CD4-positive, alpha-beta T cell (primary cell): ENCODE results near the gene MRPL38. TPM values are rescaled to one million over a fixed set of nuclear protein-coding genes. Genes with fewer than 3 reads are reported as not detected.
"Not testable (repeated sequence)": the region's sequence is repeated elsewhere in the genome, so short reads cannot be mapped to it uniquely, and the experiment has no call there.

Source experiments
- ATAC-seq: fragments of 200-7000 bp; cut with Tn5 transposase; one replicate; pipeline ENCODE4 v1.10.0; 2022; ENCODE audit warnings: mild to moderate bottlenecking; ENCODE audit not compliant: poor library complexity
- CTCF ChIA-PET: fragments of 350-600 bp; sonication (Branson Sonifier 250); formaldehyde crosslinking; loops from one replicate; lab custom pipeline; 2021; ENCODE audit warnings: antibody characterized with exemption, inconsistent platforms; lab: Charles Lee
- POLR2A ChIA-PET: fragments of 350-600 bp; sonication (Branson Sonifier 250); formaldehyde crosslinking; loops from one replicate; lab custom pipeline; 2021; ENCODE audit warnings: antibody characterized with exemption, inconsistent platforms; lab: Charles Lee
- DNase-seq, 14 experiments: peaks; one replicate each; pipeline ENCODE4 v3.0.0-alpha.2; 2013 to 2020; ENCODE audit warnings: mixed read lengths in 2 of 14
- H3K27ac ChIP-seq, 2 donors: one replicate each; pipeline versions ENCODE4 v1.5.1 to v1.7.0; 2013; ENCODE audit warnings: low read length in 2 of 2, low read depth in 1 of 2, mild to moderate bottlenecking in 1 of 2
- H3K27me3 ChIP-seq, 2 experiments: 1 replicate in 1 of 2; 2 replicates in 1 of 2; pipeline versions ENCODE4 v1.6.1 to v1.7.0; 2013; ENCODE audit warnings: low read length in 2 of 2, control low read depth in 1 of 2, mild to moderate bottlenecking in 1 of 2, moderate library complexity in 1 of 2; ENCODE audit not compliant: insufficient read depth in 2 of 2, control insufficient read depth in 1 of 2
- H3K36me3 ChIP-seq: one replicate; pipeline ENCODE4 v1.6.1; 2013; ENCODE audit warnings: low read length, control low read depth; ENCODE audit not compliant: insufficient read depth
- H3K4me1 ChIP-seq: one replicate; pipeline ENCODE4 v1.6.1; 2013; ENCODE audit warnings: low read length, control low read depth; ENCODE audit not compliant: insufficient read depth
- H3K4me3 ChIP-seq: one replicate; pipeline ENCODE4 v1.5.1; 2013; ENCODE audit warnings: mild to moderate bottlenecking, low read length, moderate library complexity
- H3K9me3 ChIP-seq, 2 experiments: 1 replicate in 1 of 2; 2 replicates in 1 of 2; pipeline versions ENCODE4 v1.6.1 to v1.7.0; 2013; ENCODE audit warnings: low read length in 2 of 2, mild to moderate bottlenecking in 2 of 2, control low read depth in 1 of 2, moderate library complexity in 1 of 2; ENCODE audit not compliant: control insufficient read depth in 1 of 2, insufficient read depth in 1 of 2
- H3K27ac Mint-ChIP-seq: one replicate; pipeline ENCODE4 v1.8.0; 2020; ENCODE audit warnings: mixed read lengths
- H3K27me3 Mint-ChIP-seq: one replicate; pipeline ENCODE4 v1.8.0; 2021; ENCODE audit warnings: mixed read lengths
- H3K36me3 Mint-ChIP-seq: one replicate; pipeline ENCODE4 v1.8.0; 2021; ENCODE audit warnings: low read depth, mixed read lengths
- H3K4me1 Mint-ChIP-seq: one replicate; pipeline ENCODE4 v1.8.0; 2021; ENCODE audit warnings: low read depth, mixed read lengths
- H3K4me3 Mint-ChIP-seq: one replicate; pipeline ENCODE4 v1.8.0; 2020; ENCODE audit warnings: mild to moderate bottlenecking, mixed read lengths
- H3K9me3 Mint-ChIP-seq: one replicate; pipeline ENCODE4 v1.8.0; 2020; ENCODE audit warnings: mixed read lengths
- CTCF ChIP-seq: fragments of 200-600 bp; IDR thresholded peaks from one replicate; pipeline ENCODE4 v1.8.0; 2022; ENCODE audit warnings: antibody characterized with exemption, mild to moderate bottlenecking
- intact Hi-C, 2 experiments: fragments of 100-400 bp; cut with DNase I in 1 of 2; cut with micrococcal nuclease in 1 of 2; formaldehyde crosslinking; loops; one replicate each; pipeline versions ENCODE4 v1.15.1 to v1.9.0; 2023 to 2025; cut with DNase I, micrococcal nuclease
- total RNA-seq, 174 experiments: library from RNA in 2 of 174; stranded (reverse) in 2 of 174; gene quantifications; one replicate each; pipeline ENCODE4 v1.2.3 and lab custom pipeline; 2021 to 2026

Gene MRPL38
- total RNA-seq, 2 experiments from 2014 or later: 146 to 147 TPM

- ChIA-PET CTCF (interaction anchor here (1.1 to 1.9 kb wide), 4 partner anchors 11 to 31 kb away, joined by 3 to 16 read pairs (median 4); partner anchors contain the start of genes TRIM47, TRIM65 and UNC13D), POLR2A (interaction anchor here (0.9 to 1.6 kb wide), 5 partner anchors 10 to 89 kb away, joined by 3 to 22 read pairs (median 6); partner anchors contain the start of genes TRIM65 and WBP2)
- ATAC-seq, H3K4me3 ChIP-seq, intact Hi-C loops, DNase-seq, H3K9me3 ChIP-seq, H3K27ac ChIP-seq, H3K36me3 Mint-ChIP-seq, H3K4me3 Mint-ChIP-seq, H3K36me3 ChIP-seq, H3K27me3 ChIP-seq, H3K27me3 Mint-ChIP-seq, H3K9me3 Mint-ChIP-seq: not testable (repeated sequence)
- Mint-ChIP-seq H3K27ac (peak overlapping the region; percentile 77), H3K4me1 (peaks cover 27% of the 10 kb centered on the region)
- H3K4me1 ChIP-seq: peaks cover 34% of the 10 kb centered on the region
Measured at GRCh38 chr17:75865404-75866188, 39.1 kb downstream of the MRPL38 start.

GRCh38 chr17:75864887-75865286 is 39.8 kb downstream of the MRPL38 start:
- H3K36me3 ChIP-seq, intact Hi-C loops, H3K27me3 ChIP-seq, H3K4me3 ChIP-seq, H3K36me3 Mint-ChIP-seq, H3K4me3 Mint-ChIP-seq, H3K9me3 Mint-ChIP-seq, H3K27me3 Mint-ChIP-seq, H3K9me3 ChIP-seq: not testable (repeated sequence)
- H3K27ac ChIP-seq: peak overlapping the region; percentile 31 to 68
- peaks cover 25% of the 10 kb centered on the region for H3K4me1 Mint-ChIP-seq
- ChIA-PET CTCF (interaction anchor here (1.1 to 1.9 kb wide), 3 partner anchors 12 to 31 kb away, joined by 3 to 16 read pairs (median 5); partner anchors contain the start of genes TRIM47, TRIM65 and UNC13D), POLR2A (interaction anchor here (0.9 to 1.6 kb wide), 6 partner anchors 9 to 89 kb away, joined by 3 to 22 read pairs (median 6); partner anchors contain the start of genes TRIM65 and WBP2)
- ATAC-seq (peak; percentile 77), DNase-seq (peak in 2 of 14 experiments; percentile 61 to 74)
- peak overlapping the region; percentile 77 for H3K27ac Mint-ChIP-seq
- H3K4me1 ChIP-seq: peaks cover 34% of the 10 kb centered on the region

DNA sequence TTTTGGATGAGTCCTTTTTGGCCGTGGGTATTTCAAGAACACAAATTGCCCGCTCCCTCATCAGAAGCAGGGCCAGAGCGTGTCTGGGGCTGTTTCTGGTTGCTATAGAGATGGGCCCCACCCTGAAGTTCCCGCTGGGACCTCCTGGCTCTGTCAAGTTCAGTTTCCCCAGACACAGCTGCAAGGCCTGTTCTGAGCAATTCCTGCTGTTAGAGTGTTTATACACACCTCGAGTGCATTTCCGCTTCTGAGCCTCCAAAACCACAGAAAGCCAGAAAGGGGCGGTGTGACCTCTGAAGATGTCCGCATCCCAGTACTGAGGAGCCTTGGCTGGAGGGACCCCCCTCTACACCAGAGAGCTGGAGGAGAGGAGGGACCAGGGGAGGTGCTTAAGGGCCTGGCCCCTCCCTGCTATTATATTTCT is 40.2 kb downstream of the MRPL38 start:
- Mint-ChIP-seq H3K36me3 (no peaks in the 10 kb centered on the region), H3K4me3 (peak overlapping the region; percentile 59), H3K27me3 (no peaks in the 10 kb centered on the region), H3K9me3 (no peaks in the 10 kb centered on the region), H3K4me1 (peaks cover 25% of the 10 kb centered on the region), H3K27ac (peak overlapping the region; percentile 77)
- intact Hi-C loops: no loop called here
- ChIA-PET CTCF (interaction anchor here (1.1 to 1.9 kb wide), 3 partner anchors 12 to 32 kb away, joined by 3 to 16 read pairs (median 5); partner anchors contain the start of genes TRIM47, TRIM65 and UNC13D), POLR2A (interaction anchor here (0.6 to 1.6 kb wide), 8 partner anchors 8 to 88 kb away, joined by 3 to 22 read pairs (median 5); partner anchors contain the start of genes TRIM65 and WBP2)
- H3K4me3 ChIP-seq: no peak overlapping the region
- DNase-seq: peak in 5 of 14 experiments; percentile 34 to 76 (median 67)
- no peaks in the 10 kb centered on the region for H3K27me3 ChIP-seq
- H3K27ac ChIP-seq: peak overlapping the region; percentile 31 to 68
- H3K9me3 ChIP-seq: no peaks in the 10 kb centered on the region
- peaks cover 34% of the 10 kb centered on the region for H3K4me1 ChIP-seq
- no peaks in the 10 kb centered on the region for H3K36me3 ChIP-seq
- ATAC-seq: peak; percentile 66
- TF ChIP-seq CTCF: no peak

DNA sequence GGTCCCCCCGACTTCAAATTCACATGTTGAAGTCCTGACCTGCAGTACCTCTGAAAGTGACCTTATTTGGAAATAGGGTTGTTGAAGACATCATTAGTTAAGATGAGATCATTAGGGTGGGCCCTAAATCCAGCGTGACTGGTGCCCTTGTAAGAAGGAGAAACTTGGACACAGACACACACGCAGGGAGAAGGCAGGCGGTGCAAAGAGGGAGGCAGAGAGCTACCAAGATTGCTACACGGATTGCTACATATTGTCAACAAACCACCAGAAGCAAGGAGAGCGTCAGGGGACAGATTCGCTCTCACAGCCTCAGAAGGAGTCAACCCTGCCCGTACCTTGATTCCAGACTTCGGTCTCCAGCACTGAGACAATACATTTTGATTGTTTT is 42.8 kb downstream of the MRPL38 start:
- H3K9me3 ChIP-seq: no peaks in the 10 kb centered on the region
- CTCF ChIA-PET: interaction anchor here (1.2 to 2.5 kb wide), 4 partner anchors 11 to 83 kb away, joined by 3 to 20 read pairs (median 5); partner anchors contain the start of gene TRIM47
- Mint-ChIP-seq H3K27ac (no peak overlapping the region), H3K4me1 (peaks cover 35% of the 10 kb centered on the region), H3K27me3 (no peaks in the 10 kb centered on the region), H3K4me3 (no peak overlapping the region), H3K9me3 (no peaks in the 10 kb centered on the region), H3K36me3 (no peaks in the 10 kb centered on the region)
- ATAC-seq (no peak), DNase-seq (no peak)
- H3K4me3 ChIP-seq: no peak overlapping the region
- peaks cover 51% of the 10 kb centered on the region for H3K4me1 ChIP-seq
- H3K36me3 ChIP-seq: no peaks in the 10 kb centered on the region
- POLR2A ChIA-PET: interaction anchor here (1.5 to 3.0 kb wide), 3 partner anchors 11 to 17 kb away, joined by 4 to 13 read pairs (median 10); partner anchors contain the start of gene TRIM47
- H3K27me3 ChIP-seq: no peaks in the 10 kb centered on the region
- no peak for TF ChIP-seq CTCF
- H3K27ac ChIP-seq: no peak overlapping the region
- intact Hi-C loops: no loop called here

GRCh38 chr17:75859358-75859757 is 45.3 kb downstream of the MRPL38 start:
- not testable (repeated sequence) for ATAC-seq, DNase-seq, H3K9me3 Mint-ChIP-seq, H3K27me3 ChIP-seq, H3K27ac Mint-ChIP-seq, H3K9me3 ChIP-seq, H3K4me3 Mint-ChIP-seq, H3K27ac ChIP-seq, H3K4me3 ChIP-seq, H3K36me3 ChIP-seq, H3K36me3 Mint-ChIP-seq, H3K27me3 Mint-ChIP-seq
- CTCF ChIA-PET: interaction anchor here (0.8 to 1.0 kb wide), 2 partner anchors 20 to 37 kb away, joined by 3 to 4 read pairs; partner anchors contain the start of genes TRIM47 and TRIM65
- peaks cover 53% of the 10 kb centered on the region for H3K4me1 ChIP-seq
- POLR2A ChIA-PET: interaction anchor here (0.8 to 1.5 kb wide), 3 partner anchors 17 to 79 kb away, joined by 5 read pairs; partner anchors contain the start of gene TRIM65
- intact Hi-C loops: loop anchor here in 1 of 2 experiments (10.0 kb wide), 1 partner anchor 335 kb away; the partner anchor contains the start of gene LLGL2
- H3K4me1 Mint-ChIP-seq: peaks cover 28% of the 10 kb centered on the region
